ENCODE results near the gene TENM4. TPM values are rescaled to one million over a fixed set of nuclear protein-coding genes. Genes with fewer than 3 reads are reported as not detected.

Gene TENM4
- total RNA-seq, 2 experiments from 2014 or later, result not detected

- POLR2A ChIA-PET, result no interaction called here
Measured at GRCh38 chr11:79007771-79008402, 432.9 kb downstream of the TENM4 start.

DNA sequence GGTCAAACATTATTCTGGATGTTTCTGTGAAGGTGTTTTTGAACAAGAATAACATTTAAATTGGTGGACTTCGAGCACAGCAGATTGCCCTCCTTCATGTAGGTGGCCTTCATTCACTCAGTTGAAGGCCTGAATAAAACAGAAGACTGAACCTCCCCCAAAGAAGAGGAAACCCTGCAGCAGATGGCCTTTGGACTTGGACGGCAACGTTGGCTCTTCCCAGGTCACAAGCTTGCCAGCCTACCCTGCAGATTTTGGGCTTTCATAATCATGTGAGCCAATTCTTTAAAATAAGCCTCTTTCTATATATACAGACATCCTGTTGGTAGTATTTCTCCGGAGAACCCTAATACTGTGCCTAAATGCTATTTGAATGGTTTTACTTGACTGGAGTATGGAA lies 434.0 kb downstream of the TENM4 start:
- no peak overlapping the region for H2AFZ ChIP-seq (ENCODE audit: low read length)
- no peaks in the 10 kb centered on the region for H3K9me2 ChIP-seq (ENCODE audit: insufficient read depth, low read length)
- H3K27ac ChIP-seq (ENCODE audit: low read depth, low read length, poor library complexity, severe bottlenecking), result no peak overlapping the region
- no peak overlapping the region for H3K4me2 ChIP-seq (ENCODE audit: low read length)
- H4K20me1 ChIP-seq (ENCODE audit: insufficient read depth, low read length), result no peaks in the 10 kb centered on the region
- TF ChIP-seq CTCF (conservative IDR thresholded peaks at IDR 0.05; ENCODE audit: low read length) (no peak), EZH2phosphoT487 (IDR thresholded peaks at IDR 0.05; ENCODE audit: borderline replicate concordance, low read depth, low read length) (no peak)
- DNase-seq (ENCODE audit: low spot score), result no peak
- H3K4me3 ChIP-seq (ENCODE audit: low read depth, low read length, poor library complexity, severe bottlenecking), result no peak overlapping the region
- ChIA-PET CTCF (ENCODE audit: unreplicated experiment) (no interaction called here), POLR2A (interaction anchor here (0.6 kb wide), 1 partner anchor 769 kb away, joined by 3 read pairs; no protein-coding TSS in a partner anchor)
- H3K4me1 ChIP-seq (ENCODE audit: insufficient read depth, low read length, poor library complexity, severe bottlenecking), result no peaks in the 10 kb centered on the region
- intact Hi-C loops (cut with micrococcal nuclease; ENCODE audit: unreplicated experiment), result no loop called here
- no TSS peak for BruUV-seq (replicated peaks)
- no peaks in the 10 kb centered on the region for H3K36me3 ChIP-seq (ENCODE audit: insufficient read depth, low read length)
- no peaks in the 10 kb centered on the region for H3K9me3 ChIP-seq (ENCODE audit: low read length)
- no peaks in the 10 kb centered on the region for H3K79me2 ChIP-seq (ENCODE audit: insufficient read depth, low read depth, low read length)

More at GRCh38 chr11:79007771-79008402, 432.9 kb downstream of the TENM4 start:
- H3K4me1 ChIP-seq (ENCODE audit: insufficient read depth, low read length, poor library complexity, severe bottlenecking), result no peaks in the 10 kb centered on the region
- H3K36me3 ChIP-seq (ENCODE audit: insufficient read depth, low read length), result no peaks in the 10 kb centered on the region
- H3K9me3 ChIP-seq (ENCODE audit: low read length), result no peaks in the 10 kb centered on the region
- no TSS peak for BruUV-seq (replicated peaks)
- H3K27ac ChIP-seq (ENCODE audit: low read depth, low read length, poor library complexity, severe bottlenecking), result no peak overlapping the region
- no peak overlapping the region for H3K4me3 ChIP-seq (ENCODE audit: low read depth, low read length, poor library complexity, severe bottlenecking)
- H3K9me2 ChIP-seq (ENCODE audit: insufficient read depth, low read length), result no peaks in the 10 kb centered on the region
- DNase-seq (ENCODE audit: low spot score), result no peak
- CTCF ChIA-PET (ENCODE audit: unreplicated experiment), result no interaction called here
- no peak overlapping the region for H2AFZ ChIP-seq (ENCODE audit: low read length)
- no peaks in the 10 kb centered on the region for H3K79me2 ChIP-seq (ENCODE audit: insufficient read depth, low read depth, low read length)
- TF ChIP-seq CTCF (conservative IDR thresholded peaks at IDR 0.05; ENCODE audit: low read length) (no peak), EZH2phosphoT487 (IDR thresholded peaks at IDR 0.05; ENCODE audit: borderline replicate concordance, low read depth, low read length) (no peak)
- intact Hi-C loops (cut with micrococcal nuclease; ENCODE audit: unreplicated experiment), result no loop called here
- H3K4me2 ChIP-seq (ENCODE audit: low read length), result no peak overlapping the region
- no peaks in the 10 kb centered on the region for H4K20me1 ChIP-seq (ENCODE audit: insufficient read depth, low read length)

DNA sequence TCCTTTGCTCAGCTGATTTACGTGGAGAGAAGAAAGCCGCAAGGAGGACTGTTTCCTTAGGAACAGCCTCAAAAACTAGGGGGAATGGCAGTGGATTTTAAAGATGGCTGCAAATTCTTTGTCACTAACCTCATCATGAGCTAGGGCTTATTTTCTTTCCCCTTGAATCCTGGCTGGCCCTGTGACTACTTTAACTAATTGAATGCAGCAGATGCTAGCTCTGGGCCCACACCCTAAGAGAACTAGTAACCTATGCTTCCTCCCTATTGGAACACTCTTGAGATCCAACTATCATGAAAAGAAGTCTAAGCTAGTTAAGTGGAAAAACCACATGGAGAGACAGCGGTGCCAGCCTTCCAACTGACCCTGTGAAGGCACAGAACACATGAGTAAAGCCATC lies 444.8 kb downstream of the TENM4 start:
- no TSS peak for BruUV-seq (replicated peaks)
- ChIA-PET POLR2A (no interaction called here), CTCF (ENCODE audit: unreplicated experiment) (no interaction called here)

More for the DNA sequence above, 444.8 kb downstream of the TENM4 start:
- intact Hi-C loops (cut with micrococcal nuclease; ENCODE audit: unreplicated experiment), result no loop called here
- H3K4me2 ChIP-seq (ENCODE audit: low read length), result no peak overlapping the region
- no peaks in the 10 kb centered on the region for H3K36me3 ChIP-seq (ENCODE audit: insufficient read depth, low read length)
- no peaks in the 10 kb centered on the region for H3K9me3 ChIP-seq (ENCODE audit: low read length)
- no peak overlapping the region for H3K4me3 ChIP-seq (ENCODE audit: low read depth, low read length, poor library complexity, severe bottlenecking)
- DNase-seq (ENCODE audit: low spot score), result no peak
- H3K9me2 ChIP-seq (ENCODE audit: insufficient read depth, low read length), result no peaks in the 10 kb centered on the region
- H2AFZ ChIP-seq (ENCODE audit: low read length), result no peak overlapping the region
- H3K4me1 ChIP-seq (ENCODE audit: insufficient read depth, low read length, poor library complexity, severe bottlenecking), result no peaks in the 10 kb centered on the region
- no peaks in the 10 kb centered on the region; the same call in 1 of the 2 replicates for H4K20me1 ChIP-seq (ENCODE audit: insufficient read depth, low read length)
- no peaks in the 10 kb centered on the region for H3K79me2 ChIP-seq (ENCODE audit: insufficient read depth, low read depth, low read length)
- TF ChIP-seq EZH2phosphoT487 (IDR thresholded peaks at IDR 0.05; ENCODE audit: borderline replicate concordance, low read depth, low read length) (no peak), CTCF (conservative IDR thresholded peaks at IDR 0.05; ENCODE audit: low read length) (no peak)
- H3K27ac ChIP-seq (ENCODE audit: low read depth, low read length, poor library complexity, severe bottlenecking), result no peak overlapping the region
